Renal cortical epithelial cell (primary cell): ENCODE measurements around the gene PIEZO1. TPM values are rescaled to one million over a fixed set of nuclear protein-coding genes. Genes with fewer than 3 reads are reported as not detected.

Experiments used
- DNase-seq: peaks from one replicate; pipeline ENCODE4 v3.0.0-alpha.2; 2011; ENCODE audit warnings: low read depth
- total RNA-seq: library from RNA; depleted of rRNA; stranded (reverse); fragments of >200 nt; gene quantifications from 2 replicates; pipeline ENCODE4 v1.2.3, GENCODE V29; 2014

Gene PIEZO1
- total RNA-seq, 1 donor from 2014 or later = 282 TPM

DNA sequence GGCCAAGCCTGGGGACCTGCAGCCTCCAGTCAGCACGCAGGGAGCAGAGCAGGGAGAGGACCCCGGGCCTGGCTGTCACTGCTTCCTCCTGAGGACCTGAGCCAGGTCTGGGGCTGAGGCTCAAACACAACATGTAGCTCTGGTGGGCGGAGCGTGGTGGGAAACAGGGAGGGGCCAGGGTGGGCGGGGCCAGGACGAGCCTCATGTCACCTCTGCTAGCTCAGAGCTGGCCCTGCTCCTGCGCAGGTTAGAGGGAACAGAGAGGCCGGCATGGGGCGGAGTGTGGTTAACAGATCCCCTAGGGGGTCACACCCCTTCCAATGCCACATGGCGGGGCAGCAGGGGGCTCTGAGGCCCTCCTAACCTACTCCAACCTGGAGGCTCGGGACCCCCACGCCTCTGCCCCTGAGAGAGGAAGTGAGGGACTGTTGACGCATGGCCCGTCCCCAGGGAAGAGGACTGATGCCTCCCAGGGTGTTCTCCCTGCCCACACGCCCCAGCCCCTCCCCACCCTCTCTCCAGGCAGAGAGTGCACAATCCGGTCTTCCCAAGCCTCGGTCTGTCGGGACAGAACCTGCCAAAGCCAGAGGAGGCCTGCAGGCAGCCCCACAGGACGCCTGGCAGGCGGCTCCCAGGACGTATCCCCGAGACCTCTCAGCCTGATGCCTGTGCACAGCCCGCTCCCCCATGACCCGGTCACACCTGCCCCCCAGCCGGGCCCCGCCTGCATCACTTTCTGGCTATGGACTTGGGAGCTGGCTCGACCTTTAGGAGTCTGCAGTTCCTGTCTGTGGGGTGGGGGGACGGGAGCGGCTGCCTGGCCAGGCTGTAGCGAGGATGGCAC, 15.2 kb downstream of the PIEZO1 start:
- peak; percentile 30 for DNase-seq

DNA sequence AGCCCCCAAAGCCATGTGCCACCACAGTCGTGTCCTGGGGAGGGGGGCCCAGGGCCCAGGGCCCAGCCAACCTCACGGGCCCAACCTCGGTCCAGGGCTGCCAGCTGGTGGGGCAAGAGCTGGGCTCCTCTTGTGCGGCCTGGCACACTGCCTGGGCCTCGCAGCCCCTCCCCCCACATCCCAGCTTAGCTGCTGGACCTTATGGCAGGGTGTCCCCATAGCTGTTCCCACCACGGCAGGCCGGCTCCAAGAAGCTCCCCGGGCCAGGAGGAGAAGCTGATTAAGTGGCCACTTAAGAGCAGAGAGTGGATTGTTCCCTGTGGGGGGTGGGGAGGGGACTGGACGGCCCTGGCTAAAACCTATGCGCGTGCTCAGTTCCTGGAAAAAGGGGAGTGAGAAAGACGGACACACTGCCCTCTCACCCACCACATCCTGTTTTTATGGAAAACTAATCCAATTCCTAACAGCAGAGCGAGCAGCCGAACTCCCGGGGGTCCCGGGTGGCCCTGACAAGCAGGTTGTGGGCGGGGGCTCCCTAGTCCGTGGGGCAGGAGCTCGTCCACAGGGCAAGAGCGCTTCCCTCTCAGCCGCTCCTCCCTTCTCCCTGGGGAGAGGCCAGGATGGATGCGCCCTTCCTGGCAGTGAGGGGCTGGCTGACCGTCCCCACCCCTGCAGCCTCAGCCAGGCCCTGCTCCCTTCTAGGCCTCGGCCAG, 16.8 kb downstream of the PIEZO1 start:
- DNase-seq = peak; percentile 36

DNA sequence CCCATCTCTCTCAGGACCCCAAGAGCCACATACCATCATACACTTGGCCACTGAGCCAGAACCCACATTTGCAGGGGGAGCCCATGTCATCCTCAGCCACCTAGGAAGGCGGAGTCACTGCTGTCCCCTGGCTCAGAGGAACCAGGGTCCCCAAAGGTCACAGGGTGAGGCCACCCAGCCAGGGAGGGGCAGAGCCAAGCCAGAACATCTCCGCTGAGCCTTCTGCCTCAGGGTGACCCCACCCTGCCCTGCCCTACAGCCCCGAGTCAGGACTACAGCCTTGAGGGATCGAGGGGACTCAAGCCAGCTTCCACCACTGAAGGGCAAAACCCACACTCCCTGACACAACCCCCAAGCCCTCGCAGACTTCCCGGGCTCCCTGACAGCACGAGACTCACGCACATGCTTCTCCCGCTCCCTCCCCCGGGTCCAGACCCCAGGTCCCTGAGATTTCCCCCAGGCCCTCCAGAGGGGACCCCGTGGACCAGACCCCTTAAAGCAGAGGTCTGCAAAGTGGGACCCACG, 17.4 kb downstream of the PIEZO1 start:
- no peak for DNase-seq

DNA sequence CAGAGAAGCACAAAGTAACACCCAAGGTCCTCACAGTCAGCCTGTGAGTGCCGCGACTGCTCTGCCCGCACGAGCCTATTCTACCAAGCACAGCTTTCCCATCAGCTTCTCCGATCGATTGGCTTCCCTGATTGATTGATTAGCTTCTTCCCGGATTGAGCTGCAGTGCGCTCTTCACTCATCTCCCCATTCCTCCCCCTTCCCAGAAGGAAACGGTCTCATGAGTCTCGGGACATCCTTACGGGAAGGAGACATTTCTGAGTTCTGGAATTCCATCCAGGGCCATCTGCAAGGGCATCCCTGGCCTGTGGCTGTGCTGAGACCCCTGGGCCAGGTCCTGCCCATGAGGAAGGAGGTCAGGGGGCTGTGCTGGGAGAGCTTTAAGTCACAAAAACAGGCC, 18.0 kb downstream of the PIEZO1 start:
- no peak for DNase-seq

- DNase-seq = peak; percentile 68
Measured at GRCh38 chr16:88764913-88765349, 20.1 kb downstream of the PIEZO1 start.

- no peak for DNase-seq
Measured at GRCh38 chr16:88764080-88764479, 20.9 kb downstream of the PIEZO1 start.

DNA sequence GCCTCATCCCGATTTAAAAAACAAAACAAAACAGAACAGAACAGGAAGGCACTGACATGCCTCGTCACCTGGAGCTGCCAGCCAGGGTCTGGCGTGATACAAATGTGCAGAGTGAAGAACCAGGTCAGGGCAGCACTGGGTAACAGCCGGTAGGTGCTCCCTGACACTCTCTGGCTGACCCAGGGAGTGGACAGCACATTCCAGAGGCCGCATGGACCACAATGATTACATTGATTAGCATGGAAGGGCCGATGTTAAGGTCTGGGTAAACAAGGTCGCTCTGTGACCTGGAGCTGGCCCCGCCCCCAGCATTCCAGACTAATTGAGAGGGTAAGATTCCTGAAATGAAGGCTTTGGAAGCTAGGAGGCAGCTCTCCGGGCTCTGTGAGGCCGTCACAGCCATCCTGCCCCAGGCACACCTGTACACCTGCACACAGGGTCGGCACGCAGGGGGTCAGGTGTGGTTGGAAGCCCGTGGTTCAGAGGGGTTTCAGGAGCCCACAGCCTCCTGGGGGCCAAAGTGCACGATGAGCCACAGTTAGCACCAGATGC, 21.4 kb downstream of the PIEZO1 start:
- peak; percentile 68 for DNase-seq

GRCh38 chr16:88762941-88763340, 22.1 kb downstream of the PIEZO1 start:
- no peak for DNase-seq

DNA sequence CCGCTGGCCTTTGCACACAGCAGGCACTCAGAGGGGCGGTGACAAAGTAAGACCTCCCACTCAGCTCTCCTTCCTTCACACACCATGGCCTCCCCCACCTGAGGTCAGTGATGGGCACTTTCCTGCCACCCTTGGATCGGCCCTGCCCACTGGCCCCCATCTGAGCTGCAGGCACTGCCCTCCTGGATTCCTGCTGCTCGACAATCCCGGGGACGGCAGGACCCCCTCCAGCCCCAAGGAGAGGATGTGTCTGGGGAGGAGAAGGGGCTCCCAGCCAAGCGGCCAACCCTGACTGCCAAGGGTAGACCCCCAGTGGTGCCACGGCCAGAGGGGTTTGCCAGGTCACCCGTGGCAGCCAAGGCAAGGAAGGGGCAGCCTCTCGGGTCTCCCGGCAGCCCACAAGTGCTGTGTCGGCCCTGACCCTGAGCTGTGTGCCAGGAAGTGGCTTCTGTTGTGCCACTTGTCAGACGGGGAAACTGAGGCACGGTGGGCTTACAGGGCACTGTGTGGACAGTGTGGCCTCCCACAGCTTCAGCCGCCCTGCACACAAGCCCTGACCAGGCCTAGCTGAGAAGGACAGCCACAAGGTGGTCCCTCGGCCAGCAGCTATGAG, 22.7 kb downstream of the PIEZO1 start:
- DNase-seq = no peak

DNA sequence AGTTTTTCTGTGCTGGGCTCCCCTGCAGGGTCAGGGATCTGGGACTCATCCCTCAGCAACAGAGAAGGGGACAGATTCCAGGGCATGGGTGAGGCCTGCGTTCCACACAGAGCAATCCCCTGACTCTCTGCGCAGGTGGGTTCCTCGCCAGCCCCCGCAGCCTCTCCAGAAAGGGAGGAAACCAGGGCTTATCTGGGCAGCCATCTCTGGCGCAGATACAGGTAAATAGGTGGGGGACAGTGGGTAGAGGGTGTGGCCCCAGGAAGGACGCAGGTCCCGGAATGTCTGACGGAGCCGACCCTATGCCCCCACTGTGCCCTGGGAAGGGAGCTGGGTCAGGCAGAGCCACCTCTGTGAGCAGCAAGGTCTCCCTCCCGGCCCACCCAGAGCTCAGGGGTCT, 23.2 kb downstream of the PIEZO1 start:
- no peak for DNase-seq

DNA sequence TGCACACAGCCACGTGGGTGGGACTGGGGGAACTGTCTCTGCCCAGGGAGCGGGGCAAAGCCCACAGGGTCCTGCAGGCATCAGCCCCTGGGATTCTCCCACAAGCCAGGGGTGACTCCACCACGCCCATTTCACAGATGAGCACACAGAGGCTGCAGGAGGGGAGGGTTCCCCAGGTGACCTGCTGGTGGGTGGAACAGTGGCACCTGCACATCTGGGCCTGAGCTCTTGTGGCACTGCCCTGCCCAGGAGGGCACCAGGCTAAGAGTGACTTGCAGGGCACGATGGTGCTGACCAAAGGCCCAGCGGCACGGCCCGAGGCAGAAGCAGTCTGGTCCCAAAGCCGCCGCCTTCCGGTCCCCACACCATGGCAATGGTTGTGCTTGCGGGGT, 23.9 kb downstream of the PIEZO1 start:
- DNase-seq = no peak

- DNase-seq = peak; percentile 34
Measured at GRCh38 chr16:88760424-88761142, 24.4 kb downstream of the PIEZO1 start.

GRCh38 chr16:88759976-88760350, 25.1 kb downstream of the PIEZO1 start:
- no peak for DNase-seq

- DNase-seq = no peak
Measured at GRCh38 chr16:88759245-88759975, 25.6 kb downstream of the PIEZO1 start.

DNA sequence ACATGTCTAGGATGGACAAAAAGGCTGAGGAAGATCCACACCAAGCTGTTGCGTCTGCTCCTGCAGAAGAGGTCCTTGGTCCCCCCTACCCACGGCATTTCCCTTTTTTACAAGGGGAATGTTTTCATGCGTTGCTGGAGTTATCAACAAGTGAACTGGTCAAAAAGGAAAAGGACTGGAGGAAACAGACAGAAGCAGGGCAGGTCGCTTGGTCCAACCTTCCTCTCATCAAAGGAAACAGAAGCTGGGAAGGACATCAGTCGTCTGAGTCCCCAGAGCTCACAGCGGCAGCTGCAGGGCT, 26.1 kb downstream of the PIEZO1 start:
- DNase-seq = no peak

- DNase-seq = peak; percentile 52
Measured at GRCh38 chr16:88758227-88758943, 26.6 kb downstream of the PIEZO1 start.

DNA sequence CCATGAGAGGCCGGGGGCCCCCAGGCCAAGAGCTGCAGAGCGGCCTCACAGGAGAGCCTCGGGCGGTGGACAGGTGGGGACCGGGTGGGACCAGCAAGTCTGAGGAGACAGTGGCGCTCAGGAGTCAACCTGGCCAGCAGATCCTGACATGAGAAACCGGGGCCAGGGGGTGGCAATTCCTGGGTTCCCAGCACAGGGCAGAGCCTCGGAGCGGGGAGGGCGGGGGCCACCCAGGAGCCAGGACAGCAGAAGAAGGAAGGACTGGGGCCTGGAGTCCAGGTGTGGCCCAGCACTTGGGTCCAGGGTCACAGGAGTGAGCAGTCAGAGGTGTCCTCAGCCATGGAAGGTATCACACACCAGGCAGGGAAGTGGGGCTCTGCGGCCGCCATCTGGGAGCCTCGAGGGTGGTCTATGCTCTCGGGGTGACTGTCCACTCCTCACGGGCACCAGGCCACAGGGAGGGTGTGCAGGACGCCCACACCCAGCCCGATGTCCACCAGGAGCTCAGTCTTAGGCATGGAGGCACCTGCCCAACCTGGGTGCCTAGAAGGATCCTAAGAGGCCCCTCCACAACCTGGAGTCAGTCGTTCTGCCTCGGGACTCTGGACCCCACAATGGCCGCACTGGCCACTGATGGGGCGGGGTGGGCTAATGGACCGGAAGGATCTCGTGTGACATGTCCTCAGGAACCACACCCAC, 29.1 kb downstream of the PIEZO1 start:
- DNase-seq = no peak

GRCh38 chr16:88754912-88755744, 29.9 kb downstream of the PIEZO1 start:
- peak; percentile 32 for DNase-seq
